ENCODE results near the gene NUAK2. TPM values are rescaled to one million over a fixed set of nuclear protein-coding genes. Genes with fewer than 3 reads are reported as not detected.

Gene NUAK2
- polyA plus RNA-seq, 3 donors = 8.6 to 12.1 (median 11.1) TPM

DNA sequence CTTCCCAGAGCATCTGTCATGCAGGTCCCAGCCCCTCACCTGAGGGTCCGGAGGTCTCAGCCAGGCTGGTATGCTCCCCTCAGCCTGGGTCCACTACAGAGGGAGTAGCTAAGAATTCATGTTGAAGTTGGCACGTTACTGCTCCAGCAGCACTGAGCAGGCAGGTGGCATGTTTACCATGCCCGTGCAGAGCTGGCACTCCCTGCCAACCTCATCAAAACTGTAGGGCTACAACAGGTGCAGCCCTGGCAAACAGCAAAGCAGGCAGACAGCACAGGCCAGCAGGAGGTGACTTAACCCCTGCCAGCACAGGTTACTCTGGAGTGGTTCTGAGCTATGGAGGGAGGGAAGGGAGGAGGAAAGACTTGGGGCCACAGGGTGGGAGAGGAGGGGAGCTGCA lies 46.4 kb downstream of the NUAK2 start:
- no peak for DNase-seq

DNA sequence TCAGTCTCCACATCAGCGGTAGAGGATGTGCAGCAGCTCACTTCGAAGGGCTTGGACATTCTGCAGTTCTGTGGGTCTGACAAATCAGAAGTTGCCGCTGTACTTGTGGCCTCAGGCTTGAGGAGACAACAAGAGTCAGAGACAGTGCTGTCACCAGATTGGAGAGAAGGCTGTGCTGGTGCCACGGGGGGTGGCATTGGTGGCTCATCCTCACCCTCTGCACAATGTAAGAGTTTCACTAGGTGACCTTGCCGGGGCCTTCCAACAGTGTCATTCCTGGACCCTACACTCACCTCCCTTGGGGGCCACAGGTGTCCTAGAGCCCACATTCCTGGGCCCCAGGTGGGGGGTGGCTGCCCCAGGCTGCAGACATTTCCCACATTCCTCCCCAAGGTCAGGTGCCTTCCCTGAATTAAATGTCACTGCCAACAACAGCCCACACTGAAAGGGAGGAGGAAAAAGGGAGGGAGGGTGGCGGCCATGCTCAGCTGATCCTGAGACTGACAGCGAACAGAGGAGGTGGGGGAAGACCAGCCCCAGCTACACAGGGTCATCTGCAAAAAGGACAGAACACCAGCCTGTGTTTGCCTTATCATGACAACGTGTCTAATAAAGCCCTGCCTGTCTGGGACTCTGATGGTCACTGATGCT lies 47.4 kb downstream of the NUAK2 start:
- DNase-seq = no peak

- peak; percentile 76 for DNase-seq
These were observed 48.0 kb downstream of the NUAK2 start for GRCh38 chr1:205273551-205273982.

GRCh38 chr1:205272536-205272935 lies 49.0 kb downstream of the NUAK2 start:
- DNase-seq = no peak

DNA sequence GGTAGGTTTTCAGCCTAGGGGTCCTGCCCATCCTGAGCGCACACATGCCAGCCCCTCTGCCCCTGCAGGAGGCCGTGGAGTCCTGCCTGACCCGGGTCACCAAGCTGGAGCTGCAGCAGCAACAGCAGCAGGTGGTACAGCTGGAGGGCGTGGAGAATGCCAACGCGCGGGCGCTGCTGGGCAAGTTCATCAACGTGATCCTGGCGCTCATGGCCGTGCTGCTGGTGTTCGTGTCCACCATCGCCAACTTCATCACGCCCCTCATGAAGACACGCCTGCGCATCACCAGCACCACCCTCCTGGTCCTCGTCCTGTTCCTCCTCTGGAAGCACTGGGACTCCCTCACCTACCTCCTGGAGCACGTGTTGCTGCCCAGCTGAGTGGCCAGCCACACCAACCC lies 49.8 kb downstream of the NUAK2 start:
- no peak for DNase-seq

GRCh38 chr1:205271277-205271676 lies 50.3 kb downstream of the NUAK2 start:
- DNase-seq = no peak

DNA sequence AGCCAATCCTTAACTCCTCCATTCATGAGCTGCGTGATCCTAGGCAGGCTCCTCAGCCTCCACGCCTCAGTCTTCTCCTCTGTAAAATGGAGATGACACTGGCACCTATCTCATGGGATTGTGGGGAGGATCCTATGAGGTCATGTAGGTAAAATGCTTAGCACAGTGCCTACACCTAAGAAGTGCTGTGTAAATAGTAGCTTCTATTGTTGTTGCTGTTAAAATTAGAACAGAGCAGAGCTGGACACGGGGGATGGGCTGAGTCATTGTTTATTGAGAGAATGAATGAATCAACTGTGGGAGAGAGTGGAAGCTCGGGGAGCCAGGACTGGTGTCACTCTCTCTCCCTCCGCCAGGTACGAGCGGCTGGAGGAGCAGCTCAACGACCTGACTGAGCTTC lies 50.8 kb downstream of the NUAK2 start:
- no peak for DNase-seq

GRCh38 chr1:205270271-205270670 lies 51.3 kb downstream of the NUAK2 start:
- DNase-seq = no peak

GRCh38 chr1:205269711-205270110 lies 51.8 kb downstream of the NUAK2 start:
- no peak for DNase-seq

GRCh38 chr1:205268846-205269680 lies 52.5 kb downstream of the NUAK2 start:
- DNase-seq = no peak

GRCh38 chr1:205267306-205267902 lies 54.1 kb downstream of the NUAK2 start:
- no peak for DNase-seq

DNA sequence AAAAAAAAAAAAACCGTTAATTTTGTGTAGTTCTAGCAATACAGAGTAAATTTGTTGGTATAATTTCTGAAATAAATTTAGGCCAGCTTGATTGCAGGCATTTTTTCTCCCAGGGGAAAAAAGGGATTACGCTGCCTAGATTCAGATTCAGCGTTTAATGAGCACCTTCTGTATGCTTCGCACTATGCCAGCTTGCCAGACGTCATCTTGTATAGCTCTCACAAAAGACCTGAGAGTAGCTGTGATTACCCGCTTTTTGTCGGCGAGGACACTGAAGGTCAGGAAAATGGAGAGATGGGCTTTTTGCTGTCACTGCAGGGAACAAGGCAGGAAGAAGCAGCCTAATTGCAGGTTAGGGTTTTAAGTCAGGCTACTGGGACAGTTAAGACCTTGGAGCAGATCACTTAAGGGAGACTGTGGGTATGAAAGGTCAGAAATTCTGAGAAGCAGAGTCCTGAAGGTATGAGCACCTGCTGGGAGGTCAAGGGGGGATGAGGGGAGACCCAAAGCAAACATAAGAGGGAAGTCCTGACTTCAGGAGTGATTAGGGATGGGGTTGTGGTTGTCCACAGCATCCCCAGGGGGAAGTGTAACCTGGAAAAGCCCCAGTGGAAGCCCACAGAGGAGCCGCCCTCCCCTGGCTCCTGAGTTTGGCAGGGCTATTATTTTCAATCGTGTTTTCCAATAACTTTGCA lies 54.8 kb downstream of the NUAK2 start:
- no peak for DNase-seq

DNA sequence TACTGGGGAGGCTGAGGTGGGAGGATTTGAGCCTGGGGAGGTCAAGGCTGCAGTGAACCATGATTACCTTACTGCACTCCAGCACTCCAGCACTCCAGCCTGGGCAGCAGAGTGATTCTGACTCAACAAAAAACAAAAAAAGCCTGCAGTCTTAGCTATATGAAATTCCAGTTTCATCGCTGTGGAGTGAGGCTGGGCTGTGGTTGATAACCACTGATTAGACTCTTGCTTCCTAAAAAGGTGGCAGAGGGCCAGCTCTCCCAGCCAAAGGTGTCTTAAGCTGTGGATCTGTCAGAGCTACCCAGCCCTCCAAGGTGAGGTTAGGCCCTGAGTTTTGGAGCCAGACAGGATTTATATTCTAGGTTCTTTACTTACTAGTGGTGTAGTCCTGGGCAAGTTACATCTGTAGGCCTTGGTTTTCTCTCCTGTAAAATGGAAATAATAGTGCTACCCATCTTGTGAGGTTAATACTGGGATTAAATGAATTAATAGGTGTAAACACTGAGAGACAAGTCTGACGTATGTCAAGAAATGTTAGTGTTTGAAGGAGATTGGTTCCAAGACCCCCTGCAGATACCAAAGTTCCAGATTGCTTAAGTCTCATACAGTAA lies 57.9 kb downstream of the NUAK2 start:
- no peak for DNase-seq

DNA sequence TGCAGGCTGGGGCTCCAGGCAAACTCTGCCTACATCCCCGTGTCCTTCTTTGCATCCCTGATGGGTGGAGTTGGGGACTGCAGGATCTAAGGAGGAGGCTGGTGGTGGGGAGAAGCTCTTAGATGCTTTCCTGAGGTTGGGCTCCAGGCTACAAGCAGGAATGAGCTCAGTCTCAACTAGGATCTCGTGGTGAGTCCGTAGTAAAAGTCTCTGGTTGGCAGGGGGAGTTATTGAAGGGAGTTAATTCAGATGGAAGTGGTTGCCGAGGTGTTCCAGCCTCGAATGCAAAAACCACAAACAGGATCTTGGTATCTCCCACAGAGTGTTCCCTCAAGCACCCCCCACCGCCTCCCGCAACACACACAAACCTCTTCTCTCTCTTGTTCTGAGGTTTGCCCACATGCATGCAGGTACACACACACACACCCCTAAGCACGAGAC lies 58.8 kb downstream of the NUAK2 start:
- no peak for DNase-seq

GRCh38 chr1:205261946-205262691 lies 59.4 kb downstream of the NUAK2 start:
- DNase-seq = no peak

GRCh38 chr1:205260948-205261732 lies 60.4 kb downstream of the NUAK2 start:
- no peak for DNase-seq

- no peak for DNase-seq
These were observed 61.5 kb downstream of the NUAK2 start for GRCh38 chr1:205259998-205260397.

- no peak for DNase-seq
These were observed 62.2 kb downstream of the NUAK2 start for GRCh38 chr1:205259324-205259832.

GRCh38 chr1:205258719-205259118 lies 62.8 kb downstream of the NUAK2 start:
- no peak for DNase-seq

DNA sequence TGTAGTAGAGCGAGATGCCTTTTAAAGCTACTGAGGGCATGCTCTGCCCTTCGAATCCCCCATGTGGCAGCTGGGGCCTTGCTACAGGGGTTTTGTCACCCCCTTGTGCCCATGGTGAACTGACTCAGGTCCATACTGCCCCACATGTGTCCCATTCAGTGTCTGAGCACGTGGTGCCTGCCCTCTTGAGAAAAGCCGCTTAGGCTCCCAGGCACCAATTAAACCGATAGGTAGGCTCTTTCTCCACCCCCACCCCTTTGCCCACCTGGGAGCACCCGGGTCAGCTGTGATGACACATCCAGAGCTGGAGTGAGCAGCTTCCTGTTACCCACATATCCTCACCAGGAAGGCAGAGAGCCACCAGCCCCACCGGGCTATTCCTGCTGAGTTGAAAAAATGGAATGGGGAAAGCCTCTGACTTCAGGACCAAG lies 63.3 kb downstream of the NUAK2 start:
- DNase-seq = no peak
